HG03469 (cell line): ENCODE data around the gene PRMT1.

Experiments
- ATAC-seq: cut with Tn5 transposase; IDR thresholded peaks from one replicate; pipeline ENCODE4 v1.9.1; 2021; ENCODE audit warnings: mild to moderate bottlenecking, moderate library complexity, moderate number of reproducible peaks; ENCODE audit not compliant: unreplicated experiment

Gene PRMT1

GRCh38 chr19:49667473-49667872, 9.6 kb upstream of the PRMT1 start:
- no peak for ATAC-seq

GRCh38 chr19:49669516-49669915, 7.6 kb upstream of the PRMT1 start:
- no peak for ATAC-seq

GRCh38 chr19:49672131-49672919, 4.7 kb upstream of the PRMT1 start:
- ATAC-seq: no peak

- peak; percentile 45 for ATAC-seq
Observed at GRCh38 chr19:49676136-49676783, 811 bp upstream of the PRMT1 start.

- ATAC-seq: no peak
Observed at GRCh38 chr19:49676784-49677230, 264 bp upstream of the PRMT1 start.

- no peak for ATAC-seq
Observed at GRCh38 chr19:49677901-49678674, 1.0 kb downstream of the PRMT1 start.

- no peak for ATAC-seq
Observed at GRCh38 chr19:49678985-49679770, 2.1 kb downstream of the PRMT1 start.

GRCh38 chr19:49679771-49680413, 2.8 kb downstream of the PRMT1 start:
- no peak for ATAC-seq

- ATAC-seq: no peak
Observed at GRCh38 chr19:49680421-49681351, 3.6 kb downstream of the PRMT1 start.

- ATAC-seq: no peak
Observed at GRCh38 chr19:49681830-49682229, 4.8 kb downstream of the PRMT1 start.

- no peak for ATAC-seq
Observed at GRCh38 chr19:49682274-49682673, 5.2 kb downstream of the PRMT1 start.

GRCh38 chr19:49683814-49684250, 6.8 kb downstream of the PRMT1 start:
- ATAC-seq: no peak

GRCh38 chr19:49684251-49684982, 7.3 kb downstream of the PRMT1 start:
- ATAC-seq: no peak

GRCh38 chr19:49684983-49685553, 8.0 kb downstream of the PRMT1 start:
- no peak for ATAC-seq

- ATAC-seq: no peak
Observed at GRCh38 chr19:49685845-49686332, 8.8 kb downstream of the PRMT1 start.

GRCh38 chr19:49686503-49687088, 9.5 kb downstream of the PRMT1 start:
- no peak for ATAC-seq

GRCh38 chr19:49687150-49687549, 10.1 kb downstream of the PRMT1 start:
- ATAC-seq: no peak
